CD14-positive monocyte (primary cell): ENCODE data around the gene TCTN1. TPM values are rescaled to one million over a fixed set of nuclear protein-coding genes. Genes with fewer than 3 reads are reported as not detected.
"Not testable (repeated sequence)": the region's sequence is repeated elsewhere in the genome, so short reads cannot be mapped to it uniquely, and the experiment has no call there.

Source experiments
- DNase-seq, 3 donors: peaks; one replicate each; pipeline ENCODE4 v3.0.0-alpha.2; 2011 to 2022
- H2AFZ ChIP-seq: 2 replicates; pipeline ENCODE4 v1.6.0; 2012; ENCODE audit warnings: mild to moderate bottlenecking, low read depth, low read length, inconsistent platforms; ENCODE audit not compliant: insufficient read depth, poor library complexity, severe bottlenecking
- H3K27ac ChIP-seq, 2 donors: 1 replicate in 1 of 2; 2 replicates in 1 of 2; pipeline ENCODE4 v1.5.1; 2012 to 2013; ENCODE audit warnings: low read length in 2 of 2, control low read depth in 1 of 2, inconsistent platforms in 1 of 2, low read depth in 1 of 2, mild to moderate bottlenecking in 1 of 2
- H3K27me3 ChIP-seq, 2 donors: one replicate each; pipeline versions ENCODE4 v1.6.0 to v1.6.1; 2011 to 2013; ENCODE audit warnings: low read length in 2 of 2; ENCODE audit not compliant: control insufficient read depth in 2 of 2, insufficient read depth in 2 of 2
- H3K36me3 ChIP-seq, 2 donors: replicated peaks in 1 of 2; 1 replicate in 1 of 2; 2 replicates in 1 of 2; pipeline versions ENCODE4 v1.5.1 to v1.6.1; 2012 to 2013; ENCODE audit warnings: low read length in 2 of 2, control low read depth in 1 of 2, inconsistent platforms in 1 of 2, mild to moderate bottlenecking in 1 of 2; ENCODE audit not compliant: insufficient read depth in 2 of 2, control insufficient read depth in 1 of 2
- H3K4me1 ChIP-seq, 2 donors: 1 replicate in 1 of 2; 2 replicates in 1 of 2; pipeline versions ENCODE4 v1.5.1 to v1.6.1; 2012 to 2013; ENCODE audit warnings: low read length in 2 of 2, control low read depth in 1 of 2, inconsistent platforms in 1 of 2, mild to moderate bottlenecking in 1 of 2, moderate library complexity in 1 of 2; ENCODE audit not compliant: insufficient read depth in 2 of 2, control insufficient read depth in 1 of 2
- H3K4me2 ChIP-seq: replicated peaks from 2 replicates; pipeline ENCODE3; 2012; ENCODE audit warnings: low read length, moderate library complexity, mild to moderate bottlenecking; ENCODE audit not compliant: poor library complexity, severe bottlenecking; ENCODE audit errors: extremely low read depth
- H3K4me3 ChIP-seq, 3 experiments: fragments of 200-600 bp in 1 of 3; sonication (generic) in 1 of 3; replicated peaks in 1 of 3; 1 replicate in 2 of 3; 2 replicates in 1 of 3; pipeline ENCODE4 v1.5.1; 2011 to 2013; ENCODE audit warnings: low read length in 3 of 3, mild to moderate bottlenecking in 3 of 3, control low read depth in 2 of 3, low read depth in 2 of 3, inconsistent platforms in 1 of 3, moderate library complexity in 1 of 3
- H3K79me2 ChIP-seq: 2 replicates; pipeline ENCODE4 v1.6.0; 2012; ENCODE audit warnings: mild to moderate bottlenecking, control low read depth, inconsistent platforms, low read length, moderate library complexity; ENCODE audit not compliant: insufficient read depth
- H3K9ac ChIP-seq: 2 replicates; pipeline ENCODE4 v1.6.0; 2017; ENCODE audit warnings: low read length, mild to moderate bottlenecking; ENCODE audit not compliant: insufficient read depth, poor library complexity, severe bottlenecking
- H3K9me3 ChIP-seq, 2 donors: replicated peaks in 1 of 2; 1 replicate in 1 of 2; 2 replicates in 1 of 2; pipeline versions ENCODE4 v1.5.1 to v1.6.1; 2012 to 2013; ENCODE audit warnings: low read length in 2 of 2, control low read depth in 1 of 2; ENCODE audit not compliant: control insufficient read depth in 1 of 2, insufficient read depth in 1 of 2
- H4K20me1 ChIP-seq: 2 replicates; pipeline ENCODE4 v1.6.0; 2012; ENCODE audit warnings: mild to moderate bottlenecking, low read length, control low read depth, moderate library complexity; ENCODE audit not compliant: insufficient read depth
- H3K27ac Mint-ChIP-seq, 7 donors: one replicate each; pipeline ENCODE4 v1.8.0; 2020; ENCODE audit warnings: mild to moderate bottlenecking in 7 of 7, mixed read lengths in 7 of 7, moderate library complexity in 6 of 7, inconsistent platforms in 2 of 7
- H3K27me3 Mint-ChIP-seq, 3 donors: one replicate each; pipeline ENCODE4 v1.8.0; 2021 to 2022; ENCODE audit warnings: low read depth in 3 of 3, mild to moderate bottlenecking in 3 of 3, mixed read lengths in 3 of 3, moderate library complexity in 3 of 3, inconsistent platforms in 1 of 3
- H3K36me3 Mint-ChIP-seq, 2 donors: one replicate each; pipeline ENCODE4 v1.8.0; 2020; ENCODE audit warnings: mixed read lengths in 2 of 2, inconsistent platforms in 1 of 2, mild to moderate bottlenecking in 1 of 2
- H3K4me1 Mint-ChIP-seq: one replicate; pipeline ENCODE4 v1.8.0; 2020; ENCODE audit warnings: mild to moderate bottlenecking, mixed read lengths
- H3K4me3 Mint-ChIP-seq, 2 donors: one replicate each; pipeline ENCODE4 v1.8.0; 2020; ENCODE audit warnings: mild to moderate bottlenecking in 2 of 2, mixed read lengths in 2 of 2, moderate library complexity in 1 of 2
- H3K9me3 Mint-ChIP-seq, 7 donors: one replicate each; pipeline ENCODE4 v1.8.0; 2020 to 2022; ENCODE audit warnings: mixed read lengths in 7 of 7, mild to moderate bottlenecking in 6 of 7, moderate library complexity in 6 of 7, inconsistent platforms in 2 of 7
- WGBS: methylation state at CpG from one replicate; pipeline ENCODE4 v1.1.5; 2013; ENCODE audit warnings: missing lambda C conversion rate; ENCODE audit not compliant: insufficient coverage; 5-methylcytosine and 5-hydroxymethylcytosine counted together
- intact Hi-C, 2 donors: fragments of 100-400 bp; cut with micrococcal nuclease; formaldehyde crosslinking; loops; one replicate each; pipeline versions ENCODE4 v1.15.0 to v1.15.1; 2023
- polyA plus RNA-seq, 3 donors: library from polyadenylated mRNA; depleted of rRNA in 1 of 3; unstranded in 2 of 3; stranded (reverse) in 1 of 3; fragments of 300-500 nt in 2 of 3; fragments of >200 nt in 1 of 3; fragmentation: Illumina TruSeq in 2 of 3; gene quantifications; 1 replicate in 2 of 3; 2 replicates in 1 of 3; pipeline ENCODE4 v1.2.3, GENCODE V29; 2012 to 2021
- TF ChIP-seq, protein P1 (sequence below): fragments of 200-600 bp; IDR thresholded peaks from one replicate; pipeline ENCODE4 v1.8.0; 2022; ENCODE audit warnings: antibody characterized with exemption, mild to moderate bottlenecking

TCTN1 gene
- polyA plus RNA-seq, 3 donors = 4.0 to 6.1 (median 4.5) TPM

DNA sequence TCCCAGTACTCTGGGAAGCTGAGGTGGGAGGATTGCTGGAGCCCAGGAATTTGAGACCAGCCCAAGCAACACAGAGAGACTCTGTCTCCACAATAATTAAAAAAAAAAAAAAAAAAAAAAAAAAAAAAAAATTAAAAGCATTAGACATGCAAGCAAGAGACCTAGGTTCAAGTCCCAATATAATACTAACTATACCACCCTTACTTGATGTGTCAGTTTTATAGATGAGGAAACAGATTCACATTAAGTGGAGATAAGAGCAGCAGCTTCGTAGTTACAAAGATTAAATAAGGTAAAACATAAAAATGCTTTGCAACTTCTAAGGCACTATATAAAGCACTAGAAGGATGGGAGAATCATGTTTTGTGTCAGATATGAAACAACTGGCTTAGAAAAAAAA lies 39.9 kb upstream of the TCTN1 start:
- Mint-ChIP-seq H3K36me3 (peaks cover 7 to 13% of the 10 kb centered on the region in 2 donors), H3K4me3 (no peak overlapping the region), H3K4me1 (peaks cover 40% of the 10 kb centered on the region), H3K9me3 (peaks cover 9 to 26% (median 18%) of the 10 kb centered on the region in 7 donors), H3K27ac (no peak overlapping the region), H3K27me3 (peaks cover 0 to 4% (median 0%) of the 10 kb centered on the region in 3 donors)
- intact Hi-C loops = no loop called here
- no CpG with 5 or more reads among the region's 1 CpG for WGBS
- Histone ChIP-seq H4K20me1 (peaks cover 85% of the 10 kb centered on the region), H2AFZ (no peak overlapping the region), H3K4me2 (peak overlapping the region; percentile 21), H3K9ac (no peak overlapping the region), H3K9me3 (peaks cover 12 to 15% of the 10 kb centered on the region in 2 donors), H3K79me2 (peaks cover 87% of the 10 kb centered on the region), H3K27ac (no peak overlapping the region), H3K4me1 (peaks cover 36 to 45% of the 10 kb centered on the region in 2 donors), H3K27me3 (no peaks in the 10 kb centered on the region), H3K36me3 (peaks cover 0 to 13% of the 10 kb centered on the region in 2 donors), H3K4me3 (no peak overlapping the region)
- TF ChIP-seq, protein P1, sequence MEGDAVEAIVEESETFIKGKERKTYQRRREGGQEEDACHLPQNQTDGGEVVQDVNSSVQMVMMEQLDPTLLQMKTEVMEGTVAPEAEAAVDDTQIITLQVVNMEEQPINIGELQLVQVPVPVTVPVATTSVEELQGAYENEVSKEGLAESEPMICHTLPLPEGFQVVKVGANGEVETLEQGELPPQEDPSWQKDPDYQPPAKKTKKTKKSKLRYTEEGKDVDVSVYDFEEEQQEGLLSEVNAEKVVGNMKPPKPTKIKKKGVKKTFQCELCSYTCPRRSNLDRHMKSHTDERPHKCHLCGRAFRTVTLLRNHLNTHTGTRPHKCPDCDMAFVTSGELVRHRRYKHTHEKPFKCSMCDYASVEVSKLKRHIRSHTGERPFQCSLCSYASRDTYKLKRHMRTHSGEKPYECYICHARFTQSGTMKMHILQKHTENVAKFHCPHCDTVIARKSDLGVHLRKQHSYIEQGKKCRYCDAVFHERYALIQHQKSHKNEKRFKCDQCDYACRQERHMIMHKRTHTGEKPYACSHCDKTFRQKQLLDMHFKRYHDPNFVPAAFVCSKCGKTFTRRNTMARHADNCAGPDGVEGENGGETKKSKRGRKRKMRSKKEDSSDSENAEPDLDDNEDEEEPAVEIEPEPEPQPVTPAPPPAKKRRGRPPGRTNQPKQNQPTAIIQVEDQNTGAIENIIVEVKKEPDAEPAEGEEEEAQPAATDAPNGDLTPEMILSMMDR = no peak
- no peak for DNase-seq

- H3K27ac ChIP-seq, H3K27me3 Mint-ChIP-seq, DNase-seq, H3K9ac ChIP-seq, H2AFZ ChIP-seq, H3K27me3 ChIP-seq, H3K4me2 ChIP-seq, H3K4me3 Mint-ChIP-seq, intact Hi-C loops, H3K4me3 ChIP-seq: not testable (repeated sequence)
- peaks cover 43 to 52% of the 10 kb centered on the region in 2 donors for H3K4me1 ChIP-seq
- H3K9me3 ChIP-seq = peaks cover 12 to 15% of the 10 kb centered on the region in 2 donors
- peaks cover 10 to 14% of the 10 kb centered on the region in 2 donors for H3K36me3 Mint-ChIP-seq
- H3K36me3 ChIP-seq = peaks cover 0 to 13% of the 10 kb centered on the region in 2 donors
- H3K79me2 ChIP-seq = peaks cover 87% of the 10 kb centered on the region
- H4K20me1 ChIP-seq = peaks cover 85% of the 10 kb centered on the region
- peaks cover 47% of the 10 kb centered on the region for H3K4me1 Mint-ChIP-seq
- WGBS = 89% methylated on average over 3 of the region's 10 CpGs
- peaks cover 8 to 21% (median 16%) of the 10 kb centered on the region in 7 donors for H3K9me3 Mint-ChIP-seq
- peak overlapping the region in 3 of 7 donors; percentile 26 to 79 (median 68) for H3K27ac Mint-ChIP-seq
Measured at GRCh38 chr12:110574717-110575230, 39.2 kb upstream of the TCTN1 start.
